Hepatocyte (in vitro differentiated cells): ENCODE data around the gene TTC28. TPM values are rescaled to one million over a fixed set of nuclear protein-coding genes. Genes with fewer than 3 reads are reported as not detected.

Source experiments
- DNase-seq: peaks from one replicate; pipeline ENCODE4 v3.0.0-alpha.2; 2016; ENCODE audit warnings: low spot score
- H2AFZ ChIP-seq: fragments of 200-600 bp; sonication (generic); 2 replicates; pipeline ENCODE4 v1.6.0; 2016; ENCODE audit warnings: antibody characterized with exemption, mild to moderate bottlenecking
- H3K27ac ChIP-seq: fragments of 200-600 bp; sonication (generic); 2 replicates; pipeline ENCODE4 v1.5.1; 2016; ENCODE audit warnings: mild to moderate bottlenecking
- H3K27me3 ChIP-seq: fragments of 200-600 bp; sonication (generic); 2 replicates; pipeline ENCODE4 v1.6.1; 2016
- H3K36me3 ChIP-seq: fragments of 200-600 bp; sonication (generic); replicated peaks from 2 replicates; pipeline ENCODE4 v1.5.1; 2016; ENCODE audit warnings: low read depth; ENCODE audit not compliant: insufficient read depth
- H3K4me1 ChIP-seq: fragments of 200-600 bp; sonication (generic); 2 replicates; pipeline ENCODE4 v1.5.1; 2016; ENCODE audit warnings: mild to moderate bottlenecking, moderate library complexity; ENCODE audit not compliant: insufficient read depth
- H3K4me2 ChIP-seq: fragments of 200-600 bp; sonication (generic); 2 replicates; pipeline ENCODE4 v1.6.0; 2016
- H3K4me3 ChIP-seq: fragments of 200-600 bp; sonication (generic); 2 replicates; pipeline ENCODE4 v1.5.1; 2016; ENCODE audit warnings: mild to moderate bottlenecking
- H3K79me2 ChIP-seq: fragments of 200-600 bp; sonication (generic); 2 replicates; pipeline ENCODE4 v1.6.0; 2017; ENCODE audit warnings: mild to moderate bottlenecking
- H3K9me2 ChIP-seq: fragments of 200-600 bp; sonication (generic); replicated peaks from 2 replicates; pipeline ENCODE4 v1.6.0; 2017; ENCODE audit warnings: mild to moderate bottlenecking; ENCODE audit not compliant: insufficient read depth
- H3K9me3 ChIP-seq: fragments of 200-600 bp; sonication (generic); 2 replicates; pipeline ENCODE4 v1.5.1; 2016; ENCODE audit warnings: low read depth, mild to moderate bottlenecking
- H4K20me1 ChIP-seq: fragments of 200-600 bp; sonication (generic); 2 replicates; pipeline ENCODE4 v1.6.0; 2016; ENCODE audit warnings: mild to moderate bottlenecking; ENCODE audit not compliant: insufficient read depth, poor library complexity, severe bottlenecking
- EZH2 ChIP-seq: fragments of 200-600 bp; sonication (generic); IDR thresholded peaks from 2 replicates; pipeline ENCODE4 v1.6.1; 2016; ENCODE audit warnings: antibody characterized with exemption, mild to moderate bottlenecking, borderline replicate concordance
- EZH2phosphoT487 ChIP-seq: fragments of 200-600 bp; sonication (generic); IDR thresholded peaks from one replicate; pipeline ENCODE4 v1.6.1; 2018; ENCODE audit warnings: antibody characterized with exemption, mild to moderate bottlenecking, low read depth, moderate library complexity; ENCODE audit not compliant: unreplicated experiment, severe bottlenecking
- WGBS: methylation state at CpG from one replicate; pipeline ENCODE4 v1.1.6; 2016; ENCODE audit warnings: low lambda C conversion rate; ENCODE audit errors: missing lambda C conversion rate; 5-methylcytosine and 5-hydroxymethylcytosine counted together
- polyA plus RNA-seq: library from polyadenylated mRNA; unstranded; fragments of >200 nt; fragmentation: Nextera tagmentation; extraction: Ambion mirVana; gene quantifications from 2 replicates; pipeline ENCODE4 v1.2.1, GENCODE V29; 2016
- total RNA-seq: library from RNA; depleted of rRNA; stranded (reverse); fragments of >200 nt; gene quantifications from 2 replicates; pipeline ENCODE4 v1.2.3, GENCODE V29; 2014
- TF ChIP-seq, protein P1 (sequence below): fragments of 200-600 bp; sonication (generic); IDR thresholded peaks from 2 replicates; pipeline ENCODE4 v1.5.1; 2016; ENCODE audit warnings: antibody characterized with exemption, mild to moderate bottlenecking; ENCODE audit not compliant: poor library complexity

Gene TTC28
- total and polyA plus RNA-seq, 2 experiments from 2014 or later: 14.7 to 30.4 TPM

DNA sequence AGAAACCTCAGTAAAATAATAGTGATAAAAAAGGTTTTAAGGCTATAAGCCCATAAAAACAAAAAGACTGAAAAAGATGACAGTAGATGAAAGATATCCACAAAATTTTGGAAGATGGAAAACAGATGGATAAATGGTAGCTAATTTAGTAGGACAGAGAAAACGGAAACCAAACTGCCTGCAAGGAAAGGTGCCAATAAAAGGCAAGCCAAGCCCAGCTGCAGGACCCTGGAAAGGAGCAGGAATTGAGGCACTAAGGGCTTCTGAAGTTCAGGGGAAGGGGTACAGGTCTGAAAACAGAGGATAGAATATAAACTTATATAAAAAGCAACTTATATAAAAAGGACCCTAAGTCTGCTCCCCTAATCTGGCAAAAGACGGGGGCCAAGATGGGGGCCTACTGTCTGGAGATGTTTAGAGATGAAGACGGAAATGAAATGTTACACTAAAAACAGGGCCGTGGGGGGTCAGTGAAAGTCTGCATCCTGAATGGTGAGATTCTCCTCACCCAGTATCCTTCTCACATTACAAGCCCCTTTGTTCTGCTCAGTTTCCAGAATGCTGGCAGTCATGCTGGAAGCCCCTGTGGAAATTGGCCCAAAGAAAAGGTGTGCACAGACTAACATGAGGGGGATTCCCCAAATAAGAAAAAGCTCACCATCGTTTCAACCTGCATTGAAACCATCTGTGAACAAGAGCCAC is 491.3 kb downstream of the TTC28 start:
- Histone ChIP-seq H3K9me3 (no peaks in the 10 kb centered on the region), H3K79me2 (no peaks in the 10 kb centered on the region), H2AFZ (no peak overlapping the region), H4K20me1 (no peaks in the 10 kb centered on the region), H3K27me3 (no peaks in the 10 kb centered on the region), H3K4me1 (no peaks in the 10 kb centered on the region), H3K4me2 (no peak overlapping the region), H3K4me3 (no peak overlapping the region), H3K9me2 (no peaks in the 10 kb centered on the region), H3K36me3 (no peaks in the 10 kb centered on the region), H3K27ac (no peak overlapping the region)
- 61% methylated on average over 5 of the region's 5 CpGs for WGBS
- TF ChIP-seq, protein P1, sequence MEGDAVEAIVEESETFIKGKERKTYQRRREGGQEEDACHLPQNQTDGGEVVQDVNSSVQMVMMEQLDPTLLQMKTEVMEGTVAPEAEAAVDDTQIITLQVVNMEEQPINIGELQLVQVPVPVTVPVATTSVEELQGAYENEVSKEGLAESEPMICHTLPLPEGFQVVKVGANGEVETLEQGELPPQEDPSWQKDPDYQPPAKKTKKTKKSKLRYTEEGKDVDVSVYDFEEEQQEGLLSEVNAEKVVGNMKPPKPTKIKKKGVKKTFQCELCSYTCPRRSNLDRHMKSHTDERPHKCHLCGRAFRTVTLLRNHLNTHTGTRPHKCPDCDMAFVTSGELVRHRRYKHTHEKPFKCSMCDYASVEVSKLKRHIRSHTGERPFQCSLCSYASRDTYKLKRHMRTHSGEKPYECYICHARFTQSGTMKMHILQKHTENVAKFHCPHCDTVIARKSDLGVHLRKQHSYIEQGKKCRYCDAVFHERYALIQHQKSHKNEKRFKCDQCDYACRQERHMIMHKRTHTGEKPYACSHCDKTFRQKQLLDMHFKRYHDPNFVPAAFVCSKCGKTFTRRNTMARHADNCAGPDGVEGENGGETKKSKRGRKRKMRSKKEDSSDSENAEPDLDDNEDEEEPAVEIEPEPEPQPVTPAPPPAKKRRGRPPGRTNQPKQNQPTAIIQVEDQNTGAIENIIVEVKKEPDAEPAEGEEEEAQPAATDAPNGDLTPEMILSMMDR: no peak
- TF ChIP-seq EZH2 (no peak), EZH2phosphoT487 (no peak)
- DNase-seq: no peak

DNA sequence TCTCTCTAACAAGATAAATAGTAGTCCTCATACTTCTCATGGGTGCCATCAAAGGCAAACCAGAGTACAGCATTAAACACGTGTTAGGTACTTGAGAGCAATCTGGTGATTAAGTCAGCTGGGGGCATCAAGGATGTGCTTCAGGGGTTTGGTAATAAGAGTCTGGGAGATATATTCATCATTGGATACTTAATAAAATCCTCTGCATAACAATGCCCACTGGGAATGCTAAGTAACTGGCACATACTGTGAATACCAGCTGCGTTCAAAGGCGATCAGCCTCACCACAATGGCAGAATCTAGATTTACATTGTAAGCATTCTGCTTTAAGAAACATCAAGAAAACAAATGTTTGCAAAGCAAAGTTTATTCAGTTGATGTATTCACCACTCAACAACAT is 492.0 kb downstream of the TTC28 start:
- 85% methylated on average over 3 of the region's 3 CpGs for WGBS
- no peak overlapping the region for H2AFZ ChIP-seq

DNA sequence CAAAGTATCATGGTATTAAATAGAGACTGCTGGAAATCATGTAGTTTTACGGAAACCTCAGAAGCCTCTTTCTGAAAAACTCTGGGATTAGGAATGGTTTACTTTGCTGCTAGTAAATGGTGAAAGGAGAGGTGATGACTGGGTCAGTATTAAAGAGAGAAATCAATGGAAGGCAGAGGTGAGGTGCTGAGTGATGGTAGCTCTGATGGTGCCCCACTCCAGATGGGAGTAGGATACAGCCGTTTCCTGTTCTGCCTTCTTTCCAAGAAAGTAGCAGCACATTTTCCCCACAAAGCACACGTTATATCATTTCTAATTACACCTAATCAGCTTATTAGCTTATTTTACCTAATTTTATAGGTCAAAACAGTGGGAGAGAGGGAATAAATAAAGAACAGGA is 493.0 kb downstream of the TTC28 start:
- H3K4me3 ChIP-seq: no peak overlapping the region
- H3K79me2 ChIP-seq: no peaks in the 10 kb centered on the region
- WGBS: 68% methylated on average over 3 of the region's 3 CpGs
- no peak overlapping the region for H3K27ac ChIP-seq
- H3K4me2 ChIP-seq: no peak overlapping the region
- H3K9me2 ChIP-seq: no peaks in the 10 kb centered on the region
- H3K36me3 ChIP-seq: no peaks in the 10 kb centered on the region
- DNase-seq: no peak
- H2AFZ ChIP-seq: no peak overlapping the region
- TF ChIP-seq, protein P1: no peak
- no peaks in the 10 kb centered on the region for H3K9me3 ChIP-seq
- H3K27me3 ChIP-seq: no peaks in the 10 kb centered on the region
- H3K4me1 ChIP-seq: no peaks in the 10 kb centered on the region
- no peaks in the 10 kb centered on the region for H4K20me1 ChIP-seq

More for the DNA sequence above, 492.0 kb downstream of the TTC28 start:
- no peaks in the 10 kb centered on the region for H4K20me1 ChIP-seq
- DNase-seq: no peak
- H3K27ac ChIP-seq: no peak overlapping the region
- H3K9me2 ChIP-seq: no peaks in the 10 kb centered on the region
- no peaks in the 10 kb centered on the region for H3K79me2 ChIP-seq
- no peaks in the 10 kb centered on the region for H3K36me3 ChIP-seq
- H3K9me3 ChIP-seq: no peaks in the 10 kb centered on the region
- H3K4me3 ChIP-seq: no peak overlapping the region
- H3K4me1 ChIP-seq: no peaks in the 10 kb centered on the region
- H3K27me3 ChIP-seq: no peaks in the 10 kb centered on the region
- no peak overlapping the region for H3K4me2 ChIP-seq
- no peak for TF ChIP-seq EZH2
- no peak for TF ChIP-seq EZH2phosphoT487
- TF ChIP-seq, protein P1: no peak

DNA sequence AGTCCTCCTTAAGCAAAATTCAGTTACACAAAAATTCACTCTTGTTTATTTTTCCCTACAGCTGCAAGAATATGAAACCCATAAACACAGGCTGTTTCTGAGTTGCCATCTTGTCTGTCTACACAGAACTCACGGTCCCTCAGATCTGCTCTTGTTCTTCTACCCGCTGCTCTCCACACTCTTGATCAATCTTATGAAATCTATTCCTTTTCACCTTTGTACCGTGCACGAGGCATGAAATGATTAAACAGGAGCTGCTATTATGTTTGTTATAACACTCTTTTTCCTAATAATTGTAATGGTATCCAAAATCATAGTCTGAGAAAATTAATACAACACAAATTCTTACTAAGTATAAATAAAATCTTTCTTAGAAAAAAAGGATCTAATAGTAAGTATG is 494.5 kb downstream of the TTC28 start:
- no peak for TF ChIP-seq EZH2phosphoT487
- TF ChIP-seq, protein P1: no peak
- no peak for TF ChIP-seq EZH2
- Histone ChIP-seq H3K4me3 (no peak overlapping the region), H3K27me3 (no peaks in the 10 kb centered on the region), H2AFZ (no peak overlapping the region), H3K4me2 (no peak overlapping the region), H3K9me2 (no peaks in the 10 kb centered on the region), H3K79me2 (no peaks in the 10 kb centered on the region), H3K9me3 (no peaks in the 10 kb centered on the region), H3K4me1 (no peaks in the 10 kb centered on the region), H4K20me1 (no peaks in the 10 kb centered on the region), H3K27ac (no peak overlapping the region), H3K36me3 (no peaks in the 10 kb centered on the region)
- DNase-seq: no peak
- WGBS: 85% methylated on average over 4 of the region's 4 CpGs
